T1000 (cell line): ENCODE results near the gene PRSS33.

Source experiments
- DNase-seq: peaks from one replicate; lab custom pipeline; 2025; ENCODE audit warnings: mixed read lengths; lab: John Stamatoyannopoulos, UW

PRSS33 gene

DNA sequence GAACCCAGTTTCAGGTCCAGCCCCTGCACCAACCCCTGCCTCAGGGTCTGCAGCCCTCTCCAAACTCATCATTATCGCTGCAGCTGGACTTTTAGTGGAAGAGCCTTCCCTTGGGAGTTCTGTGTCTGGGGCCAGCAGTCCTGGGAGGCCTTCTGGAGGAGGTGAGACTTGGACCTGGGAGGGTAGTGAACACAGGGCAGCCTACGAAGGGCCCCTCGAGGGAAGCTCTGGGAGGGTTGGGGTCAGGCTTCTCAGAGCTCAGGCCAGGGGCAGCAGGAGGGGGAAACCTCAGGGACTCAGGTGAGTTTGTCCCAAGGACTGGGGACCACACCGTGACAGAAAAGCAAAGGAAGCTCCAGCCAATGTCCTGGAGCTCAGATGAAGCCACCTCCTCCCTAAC lies 46.2 kb downstream of the PRSS33 start:
- no peak for DNase-seq

GRCh38 chr16:2740476-2740875 lies 46.9 kb downstream of the PRSS33 start:
- no peak for DNase-seq

- no peak for DNase-seq
Measured at GRCh38 chr16:2739625-2740430, 47.5 kb downstream of the PRSS33 start.

DNA sequence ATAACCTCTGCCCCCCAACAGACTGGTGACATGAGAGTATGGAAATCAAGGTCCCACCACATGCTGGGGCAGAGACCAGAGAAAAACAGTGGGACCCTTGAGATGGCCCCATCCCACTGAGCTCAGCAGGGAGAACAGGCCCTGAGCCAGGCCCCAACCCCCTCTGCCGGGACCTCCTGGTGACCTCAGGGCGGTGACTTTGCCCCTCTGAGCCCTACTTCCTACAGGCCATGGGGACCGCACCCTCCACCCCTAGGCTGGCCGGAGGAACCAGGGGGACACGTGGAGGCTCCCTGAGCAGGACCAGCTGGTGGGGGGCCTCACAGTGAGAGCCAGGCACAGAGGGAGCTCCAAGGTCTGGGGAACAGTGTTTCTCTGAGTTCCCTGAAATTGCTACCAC lies 48.7 kb downstream of the PRSS33 start:
- DNase-seq = no peak

DNA sequence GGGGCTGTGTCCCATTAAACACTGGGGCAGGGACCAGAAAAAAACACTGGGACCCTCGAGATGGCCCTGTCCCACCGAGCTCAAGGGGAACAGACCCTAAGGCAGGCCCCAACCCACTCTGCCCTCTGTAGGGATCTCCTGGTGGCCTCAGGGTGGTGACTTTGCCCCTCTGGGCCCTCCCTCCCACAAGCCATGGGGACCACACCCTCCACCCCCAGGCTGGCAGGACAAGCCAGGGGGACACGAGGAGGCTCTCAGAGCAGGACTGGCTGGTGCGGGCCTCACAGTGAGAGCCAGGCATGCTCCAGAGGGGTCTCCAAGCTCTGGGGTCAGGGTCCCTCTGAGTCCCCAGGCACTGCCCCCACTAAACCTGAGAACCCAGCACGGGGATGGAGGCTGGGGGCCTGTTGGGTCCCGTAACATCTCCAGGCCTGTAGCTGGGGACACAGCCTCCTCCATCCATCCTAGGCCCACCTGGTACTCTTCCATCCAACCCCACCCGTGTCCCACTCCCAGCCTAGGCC lies 49.4 kb downstream of the PRSS33 start:
- no peak for DNase-seq

DNA sequence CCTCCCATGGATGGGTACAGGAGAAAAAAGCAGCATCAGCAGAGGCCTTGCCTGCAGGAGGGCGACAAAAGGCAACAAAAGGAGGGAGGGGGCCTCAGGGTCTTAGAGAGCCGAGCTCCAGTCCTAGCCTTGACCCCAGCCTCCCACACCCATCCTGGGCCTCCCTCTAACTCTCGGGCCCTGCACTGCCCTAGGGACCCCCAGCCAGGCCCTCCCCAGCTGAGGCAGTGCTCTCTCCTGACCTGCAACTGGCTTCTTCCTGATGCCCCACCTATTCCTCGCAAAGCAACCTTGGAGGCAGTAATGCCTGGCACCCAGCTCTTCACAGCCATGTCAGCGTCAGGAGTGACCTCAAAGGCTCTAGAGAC lies 50.1 kb downstream of the PRSS33 start:
- DNase-seq = no peak

- no peak for DNase-seq
Measured at GRCh38 chr16:2736476-2737237, 50.7 kb downstream of the PRSS33 start.

- no peak for DNase-seq
Measured at GRCh38 chr16:2734844-2735515, 52.4 kb downstream of the PRSS33 start.
